GM11168 (cell line): ENCODE measurements around the gene ITGB1.
"Not testable (repeated sequence)": the region's sequence is repeated elsewhere in the genome, so short reads cannot be mapped to it uniquely, and the experiment has no call there.

Source experiments
- in situ Hi-C: fragments of 300-500 bp; cut with MboI; formaldehyde crosslinking; loops from one replicate; pipeline ENCODE4 v1.12.0; 2022; ENCODE audit warnings: low sequenced_read_pairs; ENCODE audit not compliant: unreplicated experiment

The ITGB1 gene

DNA sequence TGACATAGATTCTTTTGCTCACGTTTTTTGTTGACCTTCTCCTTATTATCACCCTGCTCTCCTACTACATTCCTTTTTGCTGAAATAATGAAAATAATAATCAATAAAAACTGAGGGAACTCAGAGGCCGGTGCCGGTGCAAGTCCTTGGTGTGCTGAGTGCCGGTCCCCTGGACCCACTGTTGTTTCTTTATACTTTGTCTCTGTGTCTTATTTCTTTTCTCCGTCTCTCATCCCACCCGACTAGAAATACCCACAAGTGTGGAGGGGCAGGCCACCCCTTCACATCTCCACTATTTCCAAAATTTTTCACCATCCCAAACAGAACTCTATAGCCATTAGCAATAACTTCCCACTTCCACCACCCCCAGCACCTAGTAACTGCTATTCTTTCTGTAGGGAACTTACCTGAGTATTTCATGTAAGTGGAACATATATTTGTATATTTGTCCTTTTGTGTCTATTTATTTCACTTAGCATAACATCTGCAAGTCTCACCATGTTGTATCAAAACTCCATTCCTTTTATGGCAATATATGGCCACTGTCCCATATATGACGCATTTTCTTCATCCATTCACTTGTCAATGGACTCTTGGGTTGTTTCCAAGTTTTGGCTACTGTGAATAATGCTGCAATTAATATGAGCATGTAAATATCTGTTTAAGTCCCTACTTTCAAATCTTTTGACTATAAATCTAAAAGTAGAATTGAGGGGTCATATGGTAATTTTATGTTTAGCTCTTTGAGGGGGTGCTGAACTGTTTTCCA is 62.6 kb downstream of the ITGB1 start:
- in situ Hi-C loops: not testable (repeated sequence)

DNA sequence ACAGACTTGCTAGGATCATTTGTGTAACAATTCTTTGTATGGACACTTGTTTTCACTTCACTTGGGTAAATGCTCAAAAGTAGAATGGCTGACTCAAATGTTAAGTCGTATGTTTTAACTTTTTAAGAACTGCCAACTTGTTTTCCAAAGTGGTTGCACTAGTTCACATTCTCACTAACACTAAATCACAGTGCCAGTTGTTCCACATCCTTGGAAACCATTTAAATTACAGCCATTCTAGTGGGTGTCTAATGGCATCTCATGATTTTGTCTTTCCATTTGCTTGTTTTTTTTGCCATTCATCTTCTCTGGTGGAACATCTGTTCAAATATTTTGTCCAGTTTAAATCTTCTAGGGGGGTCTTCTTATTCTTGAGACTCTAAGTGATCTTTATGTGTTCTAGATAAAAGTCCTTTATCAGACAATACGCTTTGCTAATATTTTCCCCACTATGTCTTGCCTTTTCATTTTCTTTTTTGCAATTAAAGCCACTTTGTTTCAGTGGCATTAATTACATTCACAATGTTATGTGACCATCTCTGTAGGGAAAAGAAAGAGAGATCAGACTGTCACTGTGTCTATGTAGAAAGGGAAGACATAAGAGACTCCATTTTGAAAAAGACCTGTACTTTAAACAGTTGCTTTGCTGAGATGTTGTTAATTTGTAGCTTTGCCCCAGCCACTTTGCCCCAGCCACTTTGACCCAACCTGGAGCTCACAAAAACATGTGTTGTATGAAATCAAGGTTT is 63.9 kb downstream of the ITGB1 start:
- in situ Hi-C loops: no loop called here

DNA sequence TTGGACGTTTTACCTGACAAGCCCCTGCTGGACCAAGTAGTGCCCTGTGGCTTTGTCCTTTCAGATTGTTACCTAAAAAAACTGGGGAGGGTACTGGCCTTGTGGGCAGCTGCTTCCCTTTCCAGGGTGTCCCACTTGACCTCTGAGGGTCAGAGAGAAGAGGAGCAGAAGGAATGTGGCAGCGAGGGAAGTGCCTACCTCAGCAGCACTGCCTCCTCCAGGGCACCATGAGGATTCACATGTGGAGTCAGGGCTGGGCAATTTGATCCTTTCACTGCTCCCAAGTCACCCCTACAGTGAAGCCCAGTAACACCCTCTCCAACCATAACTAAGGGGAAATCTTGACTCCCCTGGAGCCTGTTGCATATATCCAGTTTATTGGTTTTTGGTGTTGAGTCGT is 64.6 kb downstream of the ITGB1 start:
- in situ Hi-C loops: no loop called here

GRCh38 chr10:32891261-32891660 is 66.8 kb downstream of the ITGB1 start:
- in situ Hi-C loops: no loop called here

DNA sequence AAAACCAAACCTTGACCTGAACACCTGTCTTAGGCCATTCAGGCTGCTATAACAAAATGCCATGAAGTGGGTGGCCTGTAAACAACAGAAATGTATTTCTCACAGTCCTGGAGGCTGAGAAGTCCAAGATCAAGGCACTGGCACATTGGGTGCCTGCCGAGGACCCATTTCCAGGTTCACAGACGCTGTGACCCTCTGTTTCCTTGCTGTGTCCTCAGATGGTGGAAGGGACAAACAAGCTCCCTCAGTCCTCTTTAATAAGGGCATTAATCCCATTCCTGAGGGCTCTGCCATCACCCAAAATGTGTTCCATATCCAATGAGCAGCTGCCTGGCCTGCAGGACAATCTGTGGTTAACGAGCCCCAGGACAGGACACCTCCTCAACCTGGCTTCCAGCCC is 67.6 kb downstream of the ITGB1 start:
- in situ Hi-C loops: no loop called here

GRCh38 chr10:32889631-32890212 is 68.3 kb downstream of the ITGB1 start:
- in situ Hi-C loops: loop anchor here (10.0 kb wide), 1 partner anchor 95 kb away; no protein-coding TSS in a partner anchor

GRCh38 chr10:32888161-32888927 is 69.7 kb downstream of the ITGB1 start:
- in situ Hi-C loops: loop anchor here (10.0 kb wide), 1 partner anchor 94 kb away; no protein-coding TSS in a partner anchor

GRCh38 chr10:32887481-32887880 is 70.5 kb downstream of the ITGB1 start:
- in situ Hi-C loops: loop anchor here (10.0 kb wide), 1 partner anchor 93 kb away; no protein-coding TSS in a partner anchor

DNA sequence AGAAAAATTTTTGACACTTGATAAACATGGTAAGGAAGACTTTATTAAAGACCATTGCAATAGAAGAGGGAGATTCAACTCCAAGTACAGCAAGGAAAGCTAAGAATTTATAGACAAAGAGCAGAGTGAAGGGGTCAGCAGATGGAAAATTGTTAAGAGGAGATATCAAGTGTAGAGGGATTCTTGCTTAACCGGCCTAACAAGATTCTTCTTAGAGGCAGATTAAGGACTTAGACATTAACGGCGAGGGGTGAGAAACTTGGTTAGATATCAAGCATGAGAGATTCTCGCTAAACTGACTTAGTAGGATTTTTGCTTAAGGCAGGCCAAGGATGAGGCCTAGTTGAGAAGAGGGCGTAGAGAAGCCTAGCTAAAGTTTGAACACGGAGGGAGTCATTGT is 76.0 kb downstream of the ITGB1 start:
- in situ Hi-C loops: loop anchor here (10.0 kb wide), 1 partner anchor 87 kb away; no protein-coding TSS in a partner anchor

- in situ Hi-C loops: no loop called here
Observed at GRCh38 chr10:32878646-32879045, 79.4 kb downstream of the ITGB1 start.

GRCh38 chr10:32877915-32878314 is 80.1 kb downstream of the ITGB1 start:
- in situ Hi-C loops: no loop called here

- in situ Hi-C loops: no loop called here
Observed at GRCh38 chr10:32865170-32865569, 92.9 kb downstream of the ITGB1 start.

DNA sequence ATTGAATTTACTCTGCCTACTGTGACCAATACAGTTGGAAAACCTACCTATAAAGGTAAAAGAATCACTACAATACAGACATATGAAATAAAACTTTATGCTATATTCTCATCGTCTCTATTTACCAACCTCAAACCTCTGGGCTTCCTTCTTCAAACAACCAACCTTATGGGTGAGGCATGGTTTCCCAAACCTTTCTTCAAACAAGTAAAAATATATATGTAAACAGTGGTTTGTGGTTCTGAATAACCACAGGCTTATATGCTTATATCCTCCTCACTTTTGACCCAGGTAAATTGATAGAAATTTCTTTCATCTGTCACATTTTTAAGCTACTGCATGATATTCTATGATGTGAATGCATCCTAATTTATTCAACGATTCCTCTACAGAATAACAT is 103.6 kb downstream of the ITGB1 start:
- in situ Hi-C loops: no loop called here

- in situ Hi-C loops: no loop called here
Observed at GRCh38 chr10:32851301-32851700, 106.7 kb downstream of the ITGB1 start.
